Inferior parietal cortex (tissue), 1 donor: ENCODE data around the gene ARPC5L.
A peak's percentile ranks its signal among the peaks of the same experiment; 100 is the strongest.
"Not testable (repeated sequence)": the region's sequence is repeated elsewhere in the genome, so short reads cannot be mapped to it uniquely, and the experiment has no call there.

Experiments
- DNase-seq: peaks from one replicate; pipeline ENCODE4 v3.0.0-alpha.2; 2016; ENCODE audit errors: extremely low spot score

Gene ARPC5L

DNA sequence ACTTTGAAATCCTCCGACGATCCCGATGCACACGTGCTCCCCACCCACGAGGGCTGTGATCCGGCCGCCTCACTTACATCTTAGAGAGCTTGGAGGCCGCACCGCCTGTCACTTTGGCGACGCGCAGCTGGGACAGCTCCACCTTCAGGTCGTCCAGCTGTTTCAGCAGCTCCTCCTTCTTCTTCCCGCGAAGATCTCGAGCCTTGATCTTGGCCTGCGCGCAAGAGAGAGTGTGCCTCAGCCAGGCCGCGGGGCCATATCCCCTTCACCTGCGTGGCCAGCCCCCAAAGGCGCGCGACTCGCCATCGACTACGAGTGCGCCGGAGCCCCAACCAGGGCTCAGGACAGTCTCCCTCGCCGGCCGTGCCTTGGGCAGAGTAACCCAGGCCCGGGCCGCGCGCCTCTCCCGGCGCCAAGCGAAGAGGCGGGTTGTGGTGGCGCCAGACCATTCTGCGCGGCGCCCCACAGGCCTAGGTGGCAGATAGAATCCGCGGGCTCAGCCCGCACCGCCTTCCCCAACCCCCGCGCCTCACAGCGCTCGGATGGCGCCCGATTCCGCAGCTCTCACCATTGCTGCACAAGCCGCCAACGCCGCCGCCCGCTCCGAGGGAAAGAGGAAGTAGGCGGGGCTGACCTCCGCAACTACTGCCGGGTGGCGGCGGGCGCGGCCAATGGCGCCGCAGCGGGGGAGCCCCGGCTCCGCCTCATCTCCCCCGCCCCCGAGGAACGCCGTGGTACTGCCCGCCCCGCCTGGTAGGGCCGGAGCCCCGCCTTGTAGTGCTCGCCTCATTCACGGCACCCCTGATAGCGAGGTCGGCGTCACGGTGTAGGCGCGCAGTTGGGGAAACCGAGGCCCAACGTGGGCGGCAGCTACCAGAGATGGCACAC lies at the start of gene ARPC5L, which contains the start of gene RPL35:
TSS of gene ARPC5L (plus strand) at position 789 of the 888 bp plus-strand sequence. CDS start 7,161 bp downstream, outside the sequence.
TSS of gene RPL35 (minus strand) at position 616 of the 888 bp plus-strand sequence. CDS start at position 571, 45 bp downstream.
- peak; percentile 92 for DNase-seq

DNA sequence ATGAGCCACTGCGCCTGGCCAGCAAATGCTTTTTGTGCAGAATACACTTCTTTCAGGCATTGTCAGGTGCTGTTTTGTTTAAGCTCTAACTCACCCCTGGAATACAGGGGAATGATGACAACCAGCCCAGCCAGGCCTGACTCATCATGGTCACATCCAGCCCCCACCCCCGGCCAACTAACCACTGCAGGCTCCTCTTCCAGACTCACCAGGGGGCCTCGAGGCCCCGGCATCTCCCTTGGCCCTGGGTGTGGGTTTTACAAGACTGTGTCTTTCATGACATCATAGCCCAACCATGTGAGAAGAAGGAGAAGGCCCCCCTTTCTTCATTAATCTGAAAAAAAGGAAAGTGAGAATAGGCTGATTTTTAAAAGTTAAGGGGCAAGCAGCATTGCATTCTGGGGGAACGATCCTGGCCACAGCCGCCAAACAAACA lies 49.5 kb upstream of the ARPC5L start:
- no peak for DNase-seq

DNA sequence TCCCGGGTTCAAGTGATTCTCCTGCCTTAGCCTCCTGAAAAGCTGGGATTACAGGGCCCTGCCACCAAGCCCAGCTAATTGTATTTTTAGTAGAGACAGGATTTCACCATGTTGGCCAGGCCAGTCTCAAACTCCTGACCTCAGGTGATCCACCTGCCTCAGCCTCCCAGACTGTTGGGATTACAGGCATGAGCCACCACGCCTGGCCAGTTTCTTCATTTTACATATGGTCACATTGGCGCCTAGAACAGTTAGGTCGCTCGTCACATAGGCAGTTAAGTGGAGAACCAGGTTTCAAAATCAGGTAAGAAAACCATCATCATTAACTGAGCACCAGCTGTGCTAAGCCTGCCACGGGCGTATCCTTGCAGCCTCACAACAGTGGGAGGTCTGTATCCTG lies 48.9 kb upstream of the ARPC5L start:
- DNase-seq, result no peak

DNA sequence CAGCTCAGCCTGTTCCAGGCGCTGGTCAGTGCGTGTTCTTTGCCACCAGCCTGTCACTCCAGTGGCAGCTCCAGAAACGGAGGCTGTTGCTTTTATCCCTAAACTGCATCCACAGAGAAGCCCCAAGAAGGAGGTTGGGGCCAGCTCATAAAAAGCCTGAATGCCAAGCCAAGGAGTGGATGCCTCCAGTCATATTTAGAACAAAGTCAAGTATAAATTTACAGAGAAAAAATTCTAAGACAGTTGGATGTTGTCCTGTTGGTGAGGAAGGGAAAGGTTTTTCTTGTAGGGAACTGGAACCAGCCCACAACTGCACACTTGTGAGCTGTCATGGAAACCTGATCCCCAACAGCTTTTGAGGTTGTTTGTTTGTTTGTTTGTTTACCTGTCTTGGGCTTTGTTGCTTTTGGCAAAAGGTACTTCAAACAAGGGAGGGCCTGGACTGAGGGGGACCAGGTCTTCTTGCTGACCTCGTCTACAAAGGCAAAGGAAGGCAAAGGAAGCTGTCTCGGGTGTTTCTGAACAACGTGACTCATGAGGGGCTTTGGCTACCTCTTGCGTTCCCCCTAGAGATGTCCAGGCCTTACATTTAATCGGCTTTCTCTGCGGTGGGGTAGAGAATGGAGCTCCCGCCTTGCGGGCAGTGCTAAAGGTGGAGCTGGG lies 48.3 kb upstream of the ARPC5L start:
- DNase-seq, result no peak

DNA sequence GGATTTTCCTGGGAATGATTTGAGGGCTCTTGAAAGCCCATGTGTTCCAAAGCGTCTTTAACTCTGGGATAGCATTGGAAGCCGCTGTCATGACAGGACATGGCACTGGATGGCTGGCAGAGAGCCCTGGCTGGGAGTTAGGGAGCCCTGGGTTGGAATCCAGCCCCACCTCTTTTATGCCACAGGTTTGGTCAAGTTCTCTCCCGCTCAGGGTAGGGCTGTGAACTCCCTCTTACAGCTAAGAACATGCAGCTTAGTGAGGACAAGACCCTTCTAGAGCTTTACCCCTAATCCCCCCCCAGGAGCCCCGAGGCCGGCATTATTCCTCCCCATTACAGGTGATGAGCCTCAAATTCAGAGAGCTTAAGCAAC lies 47.8 kb upstream of the ARPC5L start:
- DNase-seq, result no peak

DNA sequence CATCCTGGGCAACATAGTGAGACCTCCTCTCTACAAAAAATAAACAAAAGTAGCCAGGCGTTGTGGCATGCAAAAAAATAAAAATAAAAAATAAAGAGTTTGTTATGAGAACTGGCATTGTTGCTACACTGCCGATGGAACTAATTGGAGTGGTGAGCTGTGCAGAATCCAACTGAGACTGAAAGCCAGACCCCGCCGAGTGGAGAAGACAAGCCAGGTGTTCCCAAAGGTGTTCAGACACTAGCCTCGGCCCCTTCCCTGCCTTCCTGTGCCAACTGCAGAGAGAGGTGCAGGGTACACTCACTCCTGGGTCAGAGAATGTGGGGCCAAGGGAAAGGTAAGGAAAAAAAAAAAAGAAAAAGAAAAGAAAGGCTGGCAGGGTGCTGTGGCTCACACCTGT lies 46.3 kb upstream of the ARPC5L start:
- DNase-seq, result no peak

DNA sequence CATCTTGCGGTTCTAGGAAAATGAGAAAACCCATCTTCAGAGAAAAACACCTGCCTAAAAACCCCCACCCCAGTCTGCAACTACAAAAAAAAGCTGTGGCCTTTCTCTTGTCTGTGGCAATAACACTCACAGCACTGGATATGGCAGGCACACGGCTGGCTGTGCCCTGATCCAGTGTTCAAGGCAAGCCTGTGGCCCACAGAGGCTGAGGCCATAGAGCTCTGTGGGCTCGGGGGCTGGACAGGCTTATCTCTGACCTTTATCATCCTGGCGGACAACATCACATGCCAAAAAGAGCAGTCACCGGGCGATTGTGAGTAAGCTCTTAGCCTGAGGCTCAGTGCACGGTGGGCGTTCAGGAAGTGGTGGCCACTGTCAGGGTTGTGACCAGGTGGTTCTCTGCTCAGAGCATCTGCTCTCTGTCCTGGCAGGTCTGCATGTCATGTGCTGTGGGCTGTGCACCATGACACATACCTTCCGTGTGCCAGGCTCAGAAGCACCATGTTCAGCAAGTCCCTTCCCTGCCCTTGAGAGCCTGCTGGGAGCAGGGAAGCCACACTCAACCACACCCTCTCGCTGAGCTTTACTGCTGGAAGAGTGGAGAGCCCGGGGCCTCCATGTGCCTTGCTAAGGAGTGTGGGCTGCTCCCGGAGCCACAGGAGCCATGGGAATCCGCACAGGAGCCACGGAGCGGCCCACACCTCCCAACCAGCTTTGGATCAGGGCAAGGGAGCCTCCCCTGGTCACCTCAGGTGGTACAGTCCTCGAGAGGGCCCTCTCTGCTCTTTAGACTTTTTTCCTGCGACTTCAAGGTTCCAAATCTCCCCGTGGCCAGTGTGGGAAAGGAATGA lies 43.3 kb upstream of the ARPC5L start:
- no peak for DNase-seq

DNA sequence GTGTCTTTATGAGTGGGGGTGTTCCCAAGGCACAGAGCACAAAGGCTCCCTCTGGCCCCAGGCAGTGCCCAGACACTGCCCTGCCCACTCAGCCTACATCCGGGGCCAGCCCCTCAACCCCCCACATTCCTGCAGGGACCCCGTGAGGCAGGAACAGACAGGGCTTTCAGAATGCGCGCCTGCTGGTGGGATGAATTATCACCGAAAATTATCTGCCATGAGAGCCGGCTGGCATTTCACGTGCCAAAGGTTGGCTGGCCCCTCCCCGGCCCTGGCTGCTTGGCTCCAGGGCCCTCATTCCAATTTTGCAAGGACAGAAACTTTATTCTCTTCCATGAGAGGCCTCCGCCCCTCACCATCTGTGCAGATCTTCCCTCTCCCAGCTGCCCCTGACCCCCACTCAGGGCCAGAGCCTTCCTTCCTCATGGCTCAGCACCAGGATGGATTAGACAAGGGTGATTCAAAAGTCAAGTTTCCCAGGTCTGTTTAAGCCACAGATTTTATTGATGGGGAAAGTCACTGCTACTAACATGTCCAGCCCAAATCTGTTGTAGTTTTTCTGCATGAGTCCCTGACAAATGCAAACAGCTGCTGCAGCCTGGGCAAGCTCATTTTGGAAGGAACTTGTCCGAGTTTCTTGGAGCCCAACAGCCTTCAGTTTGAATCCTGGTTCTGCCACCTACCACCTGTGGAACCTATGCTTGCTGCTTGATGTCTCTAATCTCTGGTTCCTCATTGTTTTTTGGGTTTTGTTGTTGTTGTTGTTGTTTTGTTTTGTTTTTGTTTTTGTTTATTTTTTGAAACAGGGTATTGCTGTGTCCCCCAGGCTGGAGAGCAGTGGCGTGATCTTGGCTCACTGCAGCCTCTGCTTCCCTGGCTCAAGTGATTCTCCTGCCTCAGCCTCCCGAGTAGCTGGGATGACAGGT lies 41.0 kb upstream of the ARPC5L start:
- no peak for DNase-seq

DNA sequence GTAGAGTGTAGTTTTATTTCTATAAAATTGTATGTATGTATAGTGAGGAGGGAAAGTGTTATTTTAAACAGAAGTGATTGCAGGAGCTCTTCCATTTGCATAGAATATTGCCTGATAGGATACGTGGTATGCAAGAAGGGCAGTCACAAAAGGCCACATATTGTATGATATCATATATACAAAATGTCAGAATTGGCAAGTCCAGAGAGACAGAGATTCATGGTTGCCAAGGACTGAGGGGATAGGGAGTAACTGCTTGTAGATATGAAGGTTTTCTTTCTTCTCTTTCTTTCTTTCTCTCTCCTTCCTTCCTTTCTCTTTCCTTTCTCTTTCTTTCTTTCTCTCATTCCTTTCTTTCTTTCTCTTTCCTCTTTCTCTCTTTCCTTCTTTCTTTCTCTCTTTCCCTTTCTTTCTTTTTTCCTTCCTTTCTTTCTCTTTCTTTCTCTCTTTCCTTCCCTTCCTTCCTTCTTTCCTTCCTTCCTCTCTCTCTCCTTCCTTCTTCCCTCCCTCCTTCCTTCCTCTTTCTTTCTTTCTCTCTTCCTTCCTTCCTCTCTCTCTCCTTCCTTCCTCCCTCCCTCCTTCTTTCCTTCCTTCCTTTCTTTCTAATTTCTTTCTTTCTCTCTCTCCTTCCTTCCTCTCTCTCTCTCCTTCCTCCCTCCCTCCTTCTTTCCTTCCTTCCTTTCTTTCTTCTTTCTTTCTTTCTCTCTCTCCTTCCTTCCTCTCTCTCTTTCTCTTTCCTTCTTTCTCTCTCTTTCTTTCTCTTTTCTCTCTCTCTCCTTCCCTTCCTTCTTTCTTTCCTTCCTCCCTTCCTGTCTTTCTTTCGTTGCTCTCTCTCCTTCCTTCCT lies 33.2 kb upstream of the ARPC5L start:
- no peak for DNase-seq

DNA sequence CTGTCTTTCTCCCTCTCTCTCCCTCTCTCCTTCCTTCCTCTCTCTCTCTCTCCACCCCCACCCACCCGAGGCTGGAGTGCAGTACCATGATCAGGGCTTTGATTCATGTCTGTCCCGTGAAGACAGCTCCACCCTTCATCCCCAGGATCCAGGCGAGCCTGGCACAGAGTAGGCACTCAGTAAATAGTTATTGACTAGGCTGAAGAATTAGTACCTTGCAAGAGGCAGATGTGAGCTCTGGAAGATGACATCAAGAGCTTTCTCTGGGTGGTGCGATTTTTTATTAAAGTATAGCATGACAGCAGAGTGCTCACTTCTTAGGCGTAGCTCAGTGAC lies 32.6 kb upstream of the ARPC5L start:
- DNase-seq, result no peak

DNA sequence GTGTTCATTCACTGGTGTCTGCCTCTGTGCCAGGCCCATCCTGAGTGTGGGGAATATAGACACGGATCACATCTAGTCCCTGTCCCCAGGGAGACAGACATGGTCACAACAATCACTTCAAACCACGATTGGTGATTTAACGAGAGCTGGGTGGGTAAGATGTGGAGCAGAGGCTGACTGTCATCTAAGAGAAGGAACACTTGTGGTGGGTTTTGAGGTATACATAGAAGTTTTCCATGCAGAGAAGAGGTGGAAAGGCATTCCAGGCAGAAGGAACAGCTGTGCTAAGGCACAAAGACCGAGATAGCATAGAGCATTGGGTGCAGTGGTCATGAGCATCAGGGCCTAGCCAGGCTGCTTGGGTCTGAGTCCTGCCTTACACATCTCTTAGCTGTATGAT lies 31.3 kb upstream of the ARPC5L start:
- no peak for DNase-seq

DNA sequence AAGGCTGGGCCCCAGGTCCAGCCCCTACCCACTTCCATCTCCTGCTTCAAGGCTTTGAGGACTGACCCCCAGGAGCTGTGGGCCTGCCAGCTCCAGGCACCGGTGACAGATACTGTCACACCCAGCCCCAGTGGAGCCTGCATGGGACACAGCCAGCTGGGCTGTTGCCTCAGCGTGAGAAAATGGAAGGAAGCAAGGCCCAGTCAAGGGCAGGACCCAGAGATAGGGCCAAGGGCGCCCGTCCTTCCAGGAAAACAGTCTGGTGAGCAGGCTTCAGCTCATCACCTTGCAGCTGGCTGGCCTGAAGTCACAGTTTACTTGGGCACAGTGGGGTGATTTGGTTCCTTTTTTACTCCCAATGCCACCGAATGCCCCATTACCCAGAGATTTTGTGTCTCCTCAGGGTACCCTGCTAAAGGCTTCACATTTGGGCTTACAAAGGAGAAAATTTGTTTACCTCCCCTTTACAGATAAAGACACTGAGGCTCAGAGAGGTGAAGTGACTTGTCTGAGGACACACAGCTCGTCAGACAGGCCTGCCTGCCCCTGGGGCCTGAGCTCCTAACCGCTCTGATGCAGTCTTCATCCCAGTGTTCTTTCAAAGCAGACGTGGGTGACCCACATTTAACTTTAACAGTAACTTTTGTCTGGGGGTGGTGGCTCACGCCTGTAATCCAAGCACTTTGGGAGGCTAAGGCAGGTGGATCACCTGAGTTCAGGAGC lies 30.1 kb upstream of the ARPC5L start:
- no peak for DNase-seq

DNA sequence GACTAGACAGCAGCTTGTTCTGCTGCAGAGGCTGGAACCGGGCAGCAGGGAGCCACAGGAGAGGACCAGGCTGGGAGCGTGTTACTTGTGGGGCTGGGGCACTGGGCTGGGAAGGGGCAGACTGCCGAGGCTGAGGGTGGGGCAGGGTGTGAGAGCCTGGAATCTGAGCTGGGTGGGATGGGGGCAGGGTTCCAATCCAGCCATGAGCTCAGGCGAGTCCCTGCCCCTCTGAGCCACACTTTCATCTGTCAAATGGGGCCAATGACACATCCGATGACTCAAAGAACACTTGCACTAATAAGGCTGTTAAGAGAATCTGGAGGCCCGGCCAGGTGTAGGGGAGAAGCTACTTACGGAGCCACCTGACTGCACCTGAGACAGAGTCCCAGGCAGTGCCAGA lies 27.3 kb upstream of the ARPC5L start:
- no peak for DNase-seq

DNA sequence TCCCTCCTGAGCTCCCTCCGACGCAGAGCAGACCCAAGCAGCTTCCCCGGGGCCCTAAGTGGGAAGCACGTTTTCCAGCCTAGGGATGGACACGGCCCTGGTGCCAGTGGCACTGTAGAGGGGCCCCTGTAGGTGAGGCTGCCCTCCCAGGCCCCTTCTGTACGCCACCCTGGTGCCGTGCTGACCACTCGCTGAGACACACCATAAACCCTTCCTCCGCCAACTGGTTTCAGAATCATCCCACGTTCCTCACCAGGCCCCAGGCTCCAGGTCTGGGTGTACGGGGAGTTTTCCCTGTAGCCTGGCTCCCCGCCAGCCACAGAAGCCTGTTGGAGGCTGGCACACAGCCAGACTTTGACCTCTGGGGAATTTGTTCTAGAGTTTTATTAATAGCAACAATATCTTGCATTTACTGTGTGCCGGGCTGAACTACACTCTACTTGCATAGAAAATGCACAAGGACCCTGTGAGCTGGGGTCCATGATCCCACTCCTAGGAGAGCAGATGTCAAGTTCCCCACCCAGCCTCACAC lies 26.8 kb upstream of the ARPC5L start:
- DNase-seq, result no peak

DNA sequence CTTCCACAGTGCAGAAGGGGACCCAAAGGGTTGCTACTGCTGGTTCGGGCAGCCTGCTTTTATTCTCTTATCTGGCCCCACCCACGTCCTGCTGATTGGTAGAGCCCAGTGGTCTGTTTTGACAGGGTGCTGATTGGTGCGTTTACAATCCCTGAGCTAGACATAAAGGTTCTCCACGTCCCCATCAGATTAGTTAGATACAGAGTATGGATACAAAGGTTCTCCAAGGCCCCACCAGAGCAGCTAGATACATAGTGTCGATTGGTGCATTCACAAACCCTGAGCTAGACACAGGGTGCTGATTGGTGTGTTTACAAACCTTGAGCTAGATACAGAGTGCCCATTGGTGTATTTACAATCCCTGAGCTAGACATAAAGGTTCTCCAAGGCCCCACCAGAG lies 23.8 kb upstream of the ARPC5L start:
- not testable (repeated sequence) for DNase-seq

DNA sequence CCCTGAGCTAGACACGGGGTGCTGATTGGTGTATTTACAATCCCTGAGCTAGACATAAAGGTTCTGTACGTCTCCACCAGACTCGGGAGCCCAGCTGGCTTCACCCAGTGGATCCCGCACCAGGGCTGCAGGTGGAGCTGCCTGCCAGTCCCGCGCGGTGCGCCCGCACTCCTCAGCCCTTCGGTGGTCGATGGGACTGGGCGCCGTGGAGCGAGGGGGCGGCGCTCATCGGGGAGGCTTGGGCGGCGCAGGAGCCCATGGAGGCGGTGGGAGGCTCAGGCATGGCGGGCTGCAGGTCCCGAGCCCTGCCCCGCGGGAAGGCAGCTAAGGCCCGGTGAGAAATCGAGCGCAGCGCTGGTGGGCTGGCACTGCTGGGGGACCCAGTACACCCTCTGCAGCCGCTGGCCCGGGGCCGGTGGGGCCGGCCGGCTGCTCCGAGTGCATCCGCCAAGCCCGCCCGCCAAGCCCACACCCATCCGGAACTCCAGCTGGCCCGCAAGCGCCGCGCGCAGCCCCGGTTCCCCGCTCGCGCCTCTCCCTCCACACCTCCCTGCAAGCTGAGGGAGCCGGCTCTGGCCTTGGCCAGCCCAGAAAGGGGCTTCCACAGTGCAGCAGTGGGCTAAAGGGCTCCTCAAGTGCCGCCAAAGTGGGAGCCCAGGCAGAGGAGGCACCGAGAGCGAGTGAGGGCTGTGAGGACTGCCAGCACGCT lies 23.2 kb upstream of the ARPC5L start:
- DNase-seq, result not testable (repeated sequence)

DNA sequence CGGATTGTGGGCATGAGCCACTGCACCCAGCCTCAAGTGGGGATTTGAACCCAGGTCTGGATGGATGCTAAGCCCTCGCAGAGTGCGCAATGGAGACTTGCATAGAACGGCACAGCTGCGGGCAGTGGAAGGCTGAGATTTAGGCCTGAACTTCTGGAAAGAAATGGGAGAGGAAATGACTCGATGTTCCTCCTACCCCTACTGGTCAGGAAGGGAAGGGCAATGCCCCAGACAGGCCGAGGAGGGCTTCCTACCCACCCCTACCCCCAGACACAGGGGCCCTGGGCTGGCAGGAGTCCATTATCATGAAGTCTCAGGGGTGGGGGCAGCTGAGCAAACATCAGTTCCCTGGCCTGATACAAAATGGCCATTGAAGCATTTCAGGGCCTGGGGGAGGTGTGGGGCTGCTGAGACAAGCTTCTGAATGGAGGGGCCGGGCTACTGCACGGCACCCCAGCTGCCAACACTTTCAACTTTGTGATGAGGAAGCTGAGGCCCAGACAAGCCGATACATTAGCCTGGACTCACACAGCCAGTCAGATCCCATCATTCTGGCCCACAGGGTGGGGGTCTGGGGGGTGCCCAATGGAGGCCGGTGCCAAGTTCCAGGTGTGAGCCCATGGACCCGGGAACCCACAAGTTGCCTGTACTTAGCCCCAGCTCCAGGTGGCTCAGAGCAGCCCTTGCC lies 22.2 kb upstream of the ARPC5L start:
- DNase-seq, result no peak

DNA sequence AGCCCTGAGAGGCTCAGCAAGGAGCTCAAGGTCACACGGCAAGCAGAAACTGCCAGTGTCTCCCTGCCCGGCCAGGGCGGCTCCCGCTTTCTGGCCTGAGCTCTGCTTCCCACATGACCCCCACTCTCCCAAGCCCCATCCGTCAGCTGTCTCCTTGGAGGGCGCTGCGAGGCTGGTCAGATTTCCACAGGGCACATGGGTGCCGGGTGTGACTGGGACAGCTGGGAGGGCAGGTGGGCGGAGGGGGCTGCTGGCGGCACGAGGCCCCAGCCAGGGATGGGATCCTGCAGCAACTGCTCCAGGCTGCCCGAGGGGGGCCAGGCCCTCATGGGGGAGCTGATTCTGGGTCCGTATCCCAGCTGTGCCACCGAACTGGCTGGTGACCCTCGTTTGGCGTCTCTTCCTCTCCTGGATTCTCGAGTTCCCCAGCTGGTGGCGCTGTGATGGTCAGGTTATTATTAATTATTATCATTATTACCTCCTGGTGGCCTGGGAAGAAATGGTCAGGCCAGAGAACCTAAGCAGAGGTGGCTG lies 21.6 kb upstream of the ARPC5L start:
- DNase-seq, result no peak
